ENCODE results near the gene KCNK18. TPM values are rescaled to one million over a fixed set of nuclear protein-coding genes. Genes with fewer than 3 reads are reported as not detected.

The KCNK18 gene
- total and polyA plus RNA-seq, 10 of the 15 experiments (the other 5 are each of a cell fraction or from before 2014, with no cell fraction given), result not detected

DNA sequence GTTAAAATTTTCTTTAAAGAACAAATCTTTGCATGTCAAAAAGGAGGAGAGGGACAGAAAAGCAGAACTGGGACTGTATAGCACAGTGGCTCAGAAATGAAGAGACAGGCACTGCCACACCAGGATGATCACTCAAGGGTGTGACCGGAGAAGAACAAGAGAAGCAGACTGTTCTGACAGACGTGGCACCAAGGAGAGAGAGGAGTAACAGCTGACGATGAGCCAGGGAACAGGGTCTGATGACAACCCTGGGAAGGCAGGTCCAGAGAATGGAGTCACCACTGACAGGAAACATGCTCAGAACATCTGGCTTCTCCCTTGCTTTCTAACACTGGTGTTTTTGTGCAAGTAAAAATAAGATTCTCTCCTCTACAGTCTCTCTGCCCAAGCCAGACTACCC is 44.6 kb upstream of the KCNK18 start (continued):
- no peak for TF ChIP-seq RUNX3 (IDR thresholded peaks at IDR 0.05; ENCODE audit: low read length)
- TF ChIP-seq DPF2 (IDR thresholded peaks at IDR 0.05), result no peak

- ChIA-PET POLR2A (no interaction called here), RAD21 (ENCODE audit: unreplicated experiment) (interaction anchor here (0.8 to 1.0 kb wide), 3 partner anchors 10 to 319 kb away, joined by 3 to 4 read pairs (median 3); no protein-coding TSS in a partner anchor), CTCF (interaction anchor here (1.7 to 3.8 kb wide), 5 partner anchors 9 to 371 kb away, joined by 6 to 19 read pairs (median 8); no protein-coding TSS in a partner anchor), SMC1A (ENCODE audit: uncharacterized antibody, unreplicated experiment) (interaction anchor here (0.7 kb wide), 1 partner anchor 321 kb away, joined by 3 read pairs; no protein-coding TSS in a partner anchor)
- intact Hi-C loops (cut with micrococcal nuclease; ENCODE audit: unreplicated experiment), result no loop called here
- H4K20me1 ChIP-seq (ENCODE audit: control insufficient read depth, insufficient read depth), result no peaks in the 10 kb centered on the region
- FAIRE-seq (no peak), ATAC-seq (no peak), DNase-seq (ENCODE audit: low read depth, low spot score) (no peak)
- no peak overlapping the region for H2AFZ ChIP-seq (ENCODE audit: control insufficient read depth, low read depth, low read length)
- 0% methylated on average over 2 of the region's 2 CpGs for WGBS (ENCODE audit: insufficient coverage, insufficient replicate concordance, low lambda C conversion rate, missing lambda C conversion rate)
- H3K36me3 ChIP-seq (ENCODE audit: control insufficient read depth in 2 of 2, insufficient read depth in 2 of 2, low read length in 1 of 2), result no peaks in the 10 kb centered on the region
- no peaks in the 10 kb centered on the region for H3K4me1 ChIP-seq (ENCODE audit: control insufficient read depth, insufficient read depth, low read length)
- H3K9ac ChIP-seq (ENCODE audit: control insufficient read depth, insufficient read depth, low read length), result no peak overlapping the region
- peaks cover 5 to 13% of the 10 kb centered on the region in 2 experiments; a peak in 3 of 4 replicates for H3K27me3 ChIP-seq (replicated peaks in 1 of 2; ENCODE audit: control insufficient read depth in 2 of 2, insufficient read depth in 2 of 2, low read length in 1 of 2)
- no peaks in the 10 kb centered on the region for H3K9me3 ChIP-seq (replicated peaks; ENCODE audit: control insufficient read depth, insufficient read depth, low read length)
- in situ Hi-C loops (cut with MboI), result no loop called here
- BruUV-seq (replicated peaks), result no TSS peak
- no peak for TF ChIP-seq JUNB (IDR thresholded peaks at IDR 0.05)
- no peak for TF ChIP-seq E2F4 (IDR thresholded peaks at IDR 0.05; ENCODE audit: low read depth, low read length)
- H3K27ac ChIP-seq (ENCODE audit: control insufficient read depth, insufficient read depth), result no peak overlapping the region
- H3K4me2 ChIP-seq (ENCODE audit: control insufficient read depth, insufficient read depth), result no peak overlapping the region
- H3K79me2 ChIP-seq (ENCODE audit: control insufficient read depth, insufficient read depth, low read length), result no peaks in the 10 kb centered on the region
- no peak overlapping the region for H3K4me3 ChIP-seq
Measured at GRCh38 chr10:117158297-117158696, 39.0 kb upstream of the KCNK18 start.

GRCh38 chr10:117159390-117159789 is 37.9 kb upstream of the KCNK18 start:
- in situ Hi-C loops (cut with MboI), result no loop called here

More at GRCh38 chr10:117159390-117159789, 37.9 kb upstream of the KCNK18 start:
- Histone ChIP-seq H3K9me3 (replicated peaks; ENCODE audit: control insufficient read depth, insufficient read depth, low read length) (no peaks in the 10 kb centered on the region), H3K27ac (ENCODE audit: control insufficient read depth, insufficient read depth) (no peak overlapping the region), H3K27me3 (replicated peaks in 1 of 2; ENCODE audit: control insufficient read depth in 2 of 2, insufficient read depth in 2 of 2, low read length in 1 of 2) (peaks cover 8 to 21% of the 10 kb centered on the region in 2 experiments), H3K79me2 (ENCODE audit: control insufficient read depth, insufficient read depth, low read length) (no peaks in the 10 kb centered on the region), H3K4me2 (ENCODE audit: control insufficient read depth, insufficient read depth) (no peak overlapping the region), H3K9ac (ENCODE audit: control insufficient read depth, insufficient read depth, low read length) (no peak overlapping the region), H3K4me1 (ENCODE audit: control insufficient read depth, insufficient read depth, low read length) (no peaks in the 10 kb centered on the region), H2AFZ (ENCODE audit: control insufficient read depth, low read depth, low read length) (no peak overlapping the region), H4K20me1 (ENCODE audit: control insufficient read depth, insufficient read depth) (no peaks in the 10 kb centered on the region), H3K36me3 (ENCODE audit: control insufficient read depth in 2 of 2, insufficient read depth in 2 of 2, low read length in 1 of 2) (no peaks in the 10 kb centered on the region), H3K4me3 (no peak overlapping the region)
- RAD21 ChIA-PET (ENCODE audit: unreplicated experiment), result no interaction called here
- ATAC-seq, result no peak
- 5% methylated on average over 6 of the region's 6 CpGs for WGBS (ENCODE audit: insufficient coverage, insufficient replicate concordance, low lambda C conversion rate, missing lambda C conversion rate)
- no peak for FAIRE-seq
- CTCF ChIA-PET, result interaction anchor here (0.6 to 3.8 kb wide), 7 partner anchors 8 to 394 kb away, joined by 3 to 19 read pairs (median 6); no protein-coding TSS in a partner anchor
- no peak for DNase-seq (ENCODE audit: low read depth, low spot score)
- no TSS peak for BruUV-seq (replicated peaks)
- SMC1A ChIA-PET (ENCODE audit: uncharacterized antibody, unreplicated experiment), result no interaction called here
- intact Hi-C loops (cut with micrococcal nuclease; ENCODE audit: unreplicated experiment), result no loop called here
- POLR2A ChIA-PET, result no interaction called here
- no peak for TF ChIP-seq ATF7 (IDR thresholded peaks at IDR 0.05; ENCODE audit: low read depth)
- TF ChIP-seq POLR2A (IDR thresholded peaks at IDR 0.05; ENCODE audit: low read depth, low read length), result no peak
- no peak for TF ChIP-seq RBBP5 (conservative IDR thresholded peaks at IDR 0.05)
- TF ChIP-seq, protein P1, sequence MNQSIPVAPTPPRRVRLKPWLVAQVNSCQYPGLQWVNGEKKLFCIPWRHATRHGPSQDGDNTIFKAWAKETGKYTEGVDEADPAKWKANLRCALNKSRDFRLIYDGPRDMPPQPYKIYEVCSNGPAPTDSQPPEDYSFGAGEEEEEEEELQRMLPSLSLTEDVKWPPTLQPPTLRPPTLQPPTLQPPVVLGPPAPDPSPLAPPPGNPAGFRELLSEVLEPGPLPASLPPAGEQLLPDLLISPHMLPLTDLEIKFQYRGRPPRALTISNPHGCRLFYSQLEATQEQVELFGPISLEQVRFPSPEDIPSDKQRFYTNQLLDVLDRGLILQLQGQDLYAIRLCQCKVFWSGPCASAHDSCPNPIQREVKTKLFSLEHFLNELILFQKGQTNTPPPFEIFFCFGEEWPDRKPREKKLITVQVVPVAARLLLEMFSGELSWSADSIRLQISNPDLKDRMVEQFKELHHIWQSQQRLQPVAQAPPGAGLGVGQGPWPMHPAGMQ (IDR thresholded peaks at IDR 0.05; ENCODE audit: borderline replicate concordance), result no peak

All from GM12878 (cell line).